ENCODE measurements around the gene HHIPL2. TPM values are rescaled to one million over a fixed set of nuclear protein-coding genes. Genes with fewer than 3 reads are reported as not detected.
A peak's percentile ranks its signal among the peaks of the same experiment; 100 is the strongest.

The HHIPL2 gene
- total RNA-seq, 2 donors from 2014 or later, result 2.3 TPM; not detected in 1

GRCh38 chr1:222589462-222590302 is 41.8 kb upstream of the HHIPL2 start, which contains the start of gene TAF1A:
TSS of gene TAF1A (minus strand) at chr1:222589933.
- Histone ChIP-seq H3K4me3 (peak within 1 kb of the TSS; percentile 56 to 57), H3K9me3 (no peaks in the 10 kb centered on the region), H3K27me3 (replicated peaks; ENCODE audit: insufficient read depth) (no peaks in the 10 kb centered on the region), H3K27ac (peak within 1 kb of the TSS; percentile 78 to 82), H3K4me1 (replicated peaks) (peaks cover 2% of the 10 kb centered on the region), H3K36me3 (no peaks in the 10 kb centered on the region)
- intact Hi-C loops (cut with DNase I), result no loop called here
- peak; percentile 82 for DNase-seq (ENCODE audit: low spot score)
- TF ChIP-seq CTCF (IDR thresholded peaks at IDR 0.05), result no peak
- TF ChIP-seq POLR2AphosphoS5 (IDR thresholded peaks at IDR 0.05), result peak; percentile 71
- WGBS, result under 1% methylated on average over 41 of the region's 41 CpGs

- no peak for TF ChIP-seq CTCF (IDR thresholded peaks at IDR 0.05)
- TF ChIP-seq POLR2A (IDR thresholded peaks at IDR 0.05), result no peak
- no peak for TF ChIP-seq POLR2AphosphoS5 (IDR thresholded peaks at IDR 0.05)
- H3K4me1 ChIP-seq (replicated peaks), result peaks cover 2% of the 10 kb centered on the region
- no peaks in the 10 kb centered on the region for H3K36me3 ChIP-seq
- no peak overlapping the region for H3K27ac ChIP-seq
- intact Hi-C loops (cut with DNase I), result no loop called here
- H3K9me3 ChIP-seq, result no peaks in the 10 kb centered on the region
- no peak overlapping the region for H3K4me3 ChIP-seq
- H3K27me3 ChIP-seq (replicated peaks; ENCODE audit: insufficient read depth), result no peaks in the 10 kb centered on the region
- DNase-seq (ENCODE audit: low spot score), result no peak
- WGBS, result 84% methylated on average over 1 of the region's 1 CpG
Observed at GRCh38 chr1:222588135-222588534, 40.2 kb upstream of the HHIPL2 start.

- Histone ChIP-seq H3K4me3 (no peak overlapping the region), H3K27ac (no peak overlapping the region), H3K9me3 (no peaks in the 10 kb centered on the region)
Observed at GRCh38 chr1:222586842-222587241, 38.9 kb upstream of the HHIPL2 start.

GRCh38 chr1:222583079-222583478 is 35.2 kb upstream of the HHIPL2 start:
- 89% methylated on average over 5 of the region's 5 CpGs for WGBS
- Histone ChIP-seq H3K4me3 (no peak overlapping the region), H3K27ac (no peak overlapping the region), H3K27me3 (replicated peaks; ENCODE audit: insufficient read depth) (no peaks in the 10 kb centered on the region), H3K36me3 (no peaks in the 10 kb centered on the region), H3K9me3 (no peaks in the 10 kb centered on the region), H3K4me1 (replicated peaks) (no peaks in the 10 kb centered on the region)
- DNase-seq (ENCODE audit: low spot score), result no peak
- TF ChIP-seq CTCF (IDR thresholded peaks at IDR 0.05) (no peak), POLR2AphosphoS5 (IDR thresholded peaks at IDR 0.05) (no peak), POLR2A (IDR thresholded peaks at IDR 0.05) (no peak)
- intact Hi-C loops (cut with DNase I), result no loop called here

More at GRCh38 chr1:222586842-222587241, 38.9 kb upstream of the HHIPL2 start:
- no peaks in the 10 kb centered on the region for H3K27me3 ChIP-seq (replicated peaks; ENCODE audit: insufficient read depth)
- no peak for TF ChIP-seq POLR2A (IDR thresholded peaks at IDR 0.05)
- TF ChIP-seq CTCF (IDR thresholded peaks at IDR 0.05), result no peak
- TF ChIP-seq POLR2AphosphoS5 (IDR thresholded peaks at IDR 0.05), result no peak
- H3K36me3 ChIP-seq, result no peaks in the 10 kb centered on the region
- DNase-seq (ENCODE audit: low spot score), result no peak
- intact Hi-C loops (cut with DNase I), result no loop called here
- H3K4me1 ChIP-seq (replicated peaks), result peaks cover 2% of the 10 kb centered on the region
- 92% methylated on average over 2 of the region's 2 CpGs for WGBS
